Gastrocnemius medialis (tissue), 4 donors: Measurements from ENCODE around the gene RRP36. TPM values are rescaled to one million over a fixed set of nuclear protein-coding genes. Genes with fewer than 3 reads are reported as not detected.

ENCODE experiments used
- ATAC-seq, 2 donors: fragments of 150-250 bp; one replicate each; pipeline ENCODE4 v1.9.1; 2016
- DNase-seq, 2 donors: peaks; one replicate each; pipeline ENCODE4 v3.0.0-alpha.2; 2019
- H3K27ac ChIP-seq, 4 donors: fragments of 200-600 bp; sonication (generic); 1 replicate in 1 of 4; 2 replicates in 3 of 4; pipeline ENCODE4 v1.5.1; 2016 to 2018; ENCODE audit warnings: mild to moderate bottlenecking in 2 of 4, moderate library complexity in 1 of 4
- H3K27me3 ChIP-seq, 3 donors: fragments of 200-600 bp; sonication (generic) in 2 of 3; 1 replicate in 1 of 3; 2 replicates in 2 of 3; pipeline versions ENCODE4 v1.5.1 to v1.6.0; 2016 to 2019; ENCODE audit warnings: mild to moderate bottlenecking in 1 of 3, moderate library complexity in 1 of 3
- H3K36me3 ChIP-seq, 2 donors: fragments of 200-600 bp; sonication (generic) in 1 of 2; one replicate each; pipeline ENCODE4 v1.5.1; 2017 to 2018
- H3K4me1 ChIP-seq, 2 donors: fragments of 200-600 bp; sonication (generic) in 1 of 2; one replicate each; pipeline ENCODE4 v1.5.1; 2016 to 2017; ENCODE audit warnings: mild to moderate bottlenecking in 2 of 2
- H3K4me3 ChIP-seq, 4 donors: fragments of 200-600 bp; sonication (generic) in 3 of 4; 1 replicate in 1 of 4; 2 replicates in 3 of 4; pipeline ENCODE4 v1.5.1; 2016 to 2019; ENCODE audit warnings: mild to moderate bottlenecking in 2 of 4
- H3K9me3 ChIP-seq, 3 donors: fragments of 200-600 bp; sonication (generic) in 2 of 3; 1 replicate in 1 of 3; 2 replicates in 2 of 3; pipeline ENCODE4 v1.5.1; 2016 to 2019
- CTCF ChIP-seq, 5 experiments: fragments of 450-650 bp in 3 of 5; fragments of 200-600 bp in 2 of 5; sonication (generic) in 2 of 5; IDR thresholded peaks in 4 of 5; conservative IDR thresholded peaks in 1 of 5; 1 replicate in 4 of 5; 2 replicates in 1 of 5; pipeline ENCODE4 v1.5.1; 2016 to 2019; ENCODE audit warnings: antibody characterized with exemption in 5 of 5, mild to moderate bottlenecking in 3 of 5, moderate library complexity in 3 of 5
- POLR2A ChIP-seq, 2 donors: fragments of 450-650 bp; IDR thresholded peaks; one replicate each; pipeline ENCODE4 v1.6.1; 2017; ENCODE audit warnings: antibody characterized with exemption in 2 of 2, mild to moderate bottlenecking in 2 of 2, moderate library complexity in 2 of 2
- in situ Hi-C, 4 donors: fragments of 200-750 bp; cut with MboI; loops; one replicate each; pipeline versions ENCODE4 v1.15.0 to v1.8.0; 2017; ENCODE audit warnings: low sequenced_read_pairs in 4 of 4
- intact Hi-C: fragments of 100-400 bp; cut with DNase I; formaldehyde crosslinking; loops from one replicate; pipeline ENCODE4 v1.15.1; 2023; ENCODE audit warnings: low total_unique reads
- total RNA-seq, 4 donors: library from RNA; depleted of rRNA; stranded (reverse); fragments of >200 nt; gene quantifications; one replicate each; pipeline versions ENCODE4 v1.1.0 to v1.2.3, GENCODE V29; 2016

Gene RRP36
- total RNA-seq, 4 donors from 2014 or later, result 37.7 to 64.3 (median 51.0) TPM

- intact Hi-C loops, result loop anchor here (10.0 kb wide), 1 partner anchor 308 kb away; the partner anchor contains the start of gene TBCC
- H3K4me3 ChIP-seq, result peak overlapping the region in 1 of 4 donors; percentile 69
- no peak for ATAC-seq
Observed at GRCh38 chr6:43052225-43052841, 30.9 kb downstream of the RRP36 start.

GRCh38 chr6:43052842-43053544, 31.6 kb downstream of the RRP36 start:
- Histone ChIP-seq H3K27me3 (no peaks in the 10 kb centered on the region), H3K9me3 (no peaks in the 10 kb centered on the region), H3K27ac (peak overlapping the region; percentile 86 to 98 (median 92)), H3K36me3 (peaks cover 0 to 41% of the 10 kb centered on the region in 2 donors), H3K4me3 (peak overlapping the region; percentile 39 to 86 (median 74)), H3K4me1 (peaks cover 8 to 20% of the 10 kb centered on the region in 2 donors)
- in situ Hi-C loops, result no loop called here
- TF ChIP-seq POLR2A (IDR thresholded peaks at IDR 0.05) (no peak), CTCF (IDR thresholded peaks at IDR 0.05 in 4 of 5, conservative IDR thresholded peaks at IDR 0.05 in 1 of 5) (no peak)
- intact Hi-C loops, result loop anchor here (1.0 to 10.0 kb wide), 2 partner anchors 17 to 308 kb away; partner anchors contain the start of gene TBCC
- ATAC-seq, result peak; percentile 40 to 41
- peak in 1 of 2 donors; percentile 38 for DNase-seq

More at GRCh38 chr6:43052225-43052841, 30.9 kb downstream of the RRP36 start:
- DNase-seq, result no peak
- peaks cover 0 to 37% of the 10 kb centered on the region in 2 donors for H3K36me3 ChIP-seq
- no peak for TF ChIP-seq CTCF (IDR thresholded peaks at IDR 0.05 in 4 of 5, conservative IDR thresholded peaks at IDR 0.05 in 1 of 5)
- no peak for TF ChIP-seq POLR2A (IDR thresholded peaks at IDR 0.05)
- peaks cover 7 to 15% of the 10 kb centered on the region in 2 donors for H3K4me1 ChIP-seq
- in situ Hi-C loops, result no loop called here
- H3K27ac ChIP-seq, result peak overlapping the region in 3 of 4 donors; percentile 86 to 98 (median 90)
- H3K27me3 ChIP-seq, result no peaks in the 10 kb centered on the region
- H3K9me3 ChIP-seq, result no peaks in the 10 kb centered on the region

GRCh38 chr6:43053545-43054205, 32.3 kb downstream of the RRP36 start, which contains the start of gene CUL7:
Gene CUL7 (minus strand): TSS chr6:43053851. CDS start chr6:43052788, 1,063 bp downstream.
- peaks cover 15 to 27% of the 10 kb centered on the region in 2 donors for H3K4me1 ChIP-seq
- H3K27me3 ChIP-seq, result no peaks in the 10 kb centered on the region
- no peaks in the 10 kb centered on the region for H3K9me3 ChIP-seq
- intact Hi-C loops (loop anchor here (1.0 to 10.0 kb wide), 4 partner anchors 17 to 309 kb away; partner anchors contain the start of genes PPP2R5D and TBCC), in situ Hi-C loops (no loop called here)
- ATAC-seq, result peak; percentile 91 to 97
- peaks cover 0 to 36% of the 10 kb centered on the region in 2 donors for H3K36me3 ChIP-seq
- H3K27ac ChIP-seq, result peak within 1 kb of the TSS; percentile 86 to 98 (median 92)
- H3K4me3 ChIP-seq, result peak within 1 kb of the TSS; percentile 39 to 86 (median 74)
- DNase-seq, result peak; percentile 88 to 91
- no peak for TF ChIP-seq CTCF (IDR thresholded peaks at IDR 0.05 in 4 of 5, conservative IDR thresholded peaks at IDR 0.05 in 1 of 5)
- peak; percentile 60 to 73 for TF ChIP-seq POLR2A (IDR thresholded peaks at IDR 0.05)

- in situ Hi-C loops, result no loop called here
- Histone ChIP-seq H3K4me1 (peaks cover 17 to 29% of the 10 kb centered on the region in 2 donors), H3K27ac (peak overlapping the region; percentile 86 to 98 (median 92)), H3K9me3 (no peaks in the 10 kb centered on the region), H3K27me3 (no peaks in the 10 kb centered on the region), H3K36me3 (peaks cover 0 to 30% of the 10 kb centered on the region in 2 donors), H3K4me3 (peak overlapping the region; percentile 39 to 86 (median 74))
- no peak for TF ChIP-seq CTCF (IDR thresholded peaks at IDR 0.05 in 4 of 5, conservative IDR thresholded peaks at IDR 0.05 in 1 of 5)
- TF ChIP-seq POLR2A (IDR thresholded peaks at IDR 0.05), result no peak
- ATAC-seq, result peak in 1 of 2 donors; percentile 15
- no peak for DNase-seq
- intact Hi-C loops, result loop anchor here (1.0 to 10.0 kb wide), 3 partner anchors 70 to 310 kb away; partner anchors contain the start of genes PPP2R5D and TBCC
Observed at GRCh38 chr6:43054206-43054943, 33.0 kb downstream of the RRP36 start.
